ENCODE results near the gene ADAMTS17.
A peak's percentile ranks its signal among the peaks of the same experiment; 100 is the strongest.

The ADAMTS17 gene

GRCh38 chr15:100338971-100339444 is 2.8 kb downstream of the ADAMTS17 start:
- DNase-seq: peak; percentile 41

GRCh38 chr15:100338247-100338646 is 3.5 kb downstream of the ADAMTS17 start:
- no peak for DNase-seq

- DNase-seq: no peak
Measured at GRCh38 chr15:100337096-100338044, 4.4 kb downstream of the ADAMTS17 start.

GRCh38 chr15:100336061-100336460 is 5.7 kb downstream of the ADAMTS17 start:
- DNase-seq: no peak

- no peak for DNase-seq
Measured at GRCh38 chr15:100335335-100335999, 6.3 kb downstream of the ADAMTS17 start.

- DNase-seq: no peak
Measured at GRCh38 chr15:100334905-100335304, 6.9 kb downstream of the ADAMTS17 start.

GRCh38 chr15:100334456-100334855 is 7.3 kb downstream of the ADAMTS17 start:
- DNase-seq: no peak

GRCh38 chr15:100334015-100334414 is 7.8 kb downstream of the ADAMTS17 start:
- no peak for DNase-seq

GRCh38 chr15:100333236-100333635 is 8.5 kb downstream of the ADAMTS17 start:
- no peak for DNase-seq

GRCh38 chr15:100332721-100333120 is 9.1 kb downstream of the ADAMTS17 start:
- DNase-seq: no peak

- no peak for DNase-seq
Measured at GRCh38 chr15:100332231-100332630, 9.5 kb downstream of the ADAMTS17 start.

- DNase-seq: no peak
Measured at GRCh38 chr15:100330629-100331215, 11.1 kb downstream of the ADAMTS17 start.

- no peak for DNase-seq
Measured at GRCh38 chr15:100330221-100330620, 11.6 kb downstream of the ADAMTS17 start.

- DNase-seq: no peak
Measured at GRCh38 chr15:100328796-100329195, 13.0 kb downstream of the ADAMTS17 start.

GRCh38 chr15:100318880-100319279 is 22.9 kb downstream of the ADAMTS17 start:
- no peak for DNase-seq

- DNase-seq: no peak
Measured at GRCh38 chr15:100314809-100315400, 26.9 kb downstream of the ADAMTS17 start.

GRCh38 chr15:100311833-100312476 is 29.8 kb downstream of the ADAMTS17 start:
- DNase-seq: no peak

- no peak for DNase-seq
Measured at GRCh38 chr15:100311154-100311625, 30.6 kb downstream of the ADAMTS17 start.

GRCh38 chr15:100310513-100311153 is 31.1 kb downstream of the ADAMTS17 start:
- no peak for DNase-seq

GRCh38 chr15:100310041-100310405 is 31.8 kb downstream of the ADAMTS17 start:
- no peak for DNase-seq

GRCh38 chr15:100309109-100310040 is 32.4 kb downstream of the ADAMTS17 start:
- DNase-seq: no peak

Measured in DMS153 (cell line).